HUES64 (cell line): ENCODE data around the gene CEP68.
"Not testable (repeated sequence)": the region's sequence is repeated elsewhere in the genome, so short reads cannot be mapped to it uniquely, and the experiment has no call there.

Source experiments
- H3K27ac ChIP-seq: 2 replicates; pipeline ENCODE4 v1.7.0; 2013; ENCODE audit warnings: low read depth, low read length, inconsistent platforms
- H3K27me3 ChIP-seq: 2 replicates; pipeline ENCODE4 v1.6.1; 2013; ENCODE audit warnings: mild to moderate bottlenecking, low read length; ENCODE audit not compliant: insufficient read depth
- H3K36me3 ChIP-seq: 2 replicates; pipeline ENCODE4 v1.6.1; 2013; ENCODE audit warnings: mild to moderate bottlenecking, low read length; ENCODE audit not compliant: insufficient read depth
- H3K4me1 ChIP-seq: 2 replicates; pipeline ENCODE4 v1.6.1; 2013; ENCODE audit warnings: mild to moderate bottlenecking, low read length, moderate library complexity; ENCODE audit not compliant: insufficient read depth
- H3K4me3 ChIP-seq: 2 replicates; pipeline ENCODE4 v1.5.1; 2013; ENCODE audit warnings: mild to moderate bottlenecking, low read length, moderate library complexity
- H3K9ac ChIP-seq: 2 replicates; pipeline ENCODE4 v1.6.1; 2013; ENCODE audit warnings: mild to moderate bottlenecking, low read depth, low read length
- H3K9me3 ChIP-seq: 2 replicates; pipeline ENCODE4 v1.6.1; 2013; ENCODE audit warnings: low read depth, low read length; ENCODE audit not compliant: insufficient read depth
- WGBS: fragments of 150-250, 120-280 bp; methylation state at CpG from one replicate; pipeline ENCODE4 v1.1.7; 2013; ENCODE audit warnings: missing lambda C conversion rate; 5-methylcytosine and 5-hydroxymethylcytosine counted together

Gene CEP68

DNA sequence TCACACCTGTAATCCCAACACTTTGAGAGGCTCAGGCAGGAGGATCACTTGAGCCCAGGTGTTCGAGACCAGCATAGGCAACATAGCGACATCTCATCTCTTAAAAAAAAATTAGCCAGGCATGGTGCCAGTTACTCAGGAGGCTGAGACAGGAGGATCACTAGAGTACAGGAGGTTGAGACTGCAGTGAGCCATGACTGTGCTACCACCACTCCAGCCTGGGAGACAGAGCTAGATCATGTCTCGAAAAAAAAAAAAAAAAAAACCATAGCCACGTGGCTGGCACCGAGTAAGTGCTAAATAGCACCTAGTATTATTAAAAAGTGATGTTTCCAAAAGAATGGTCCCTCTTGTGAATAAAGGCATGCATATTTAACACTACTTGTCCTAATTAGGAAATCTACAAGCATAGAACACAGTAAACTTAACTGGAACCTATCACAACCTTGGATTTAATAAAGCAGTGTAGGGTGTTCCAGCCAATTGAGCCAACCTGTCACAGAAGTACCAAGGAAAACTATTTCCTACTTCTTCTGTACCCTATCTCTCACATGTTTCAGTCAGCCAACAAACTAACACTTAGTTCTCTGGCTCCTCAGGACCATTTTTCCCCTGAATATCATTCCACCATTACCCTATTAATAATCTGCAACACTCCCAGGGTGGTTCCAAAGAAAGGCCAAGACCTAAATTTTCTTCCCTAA is 64.9 kb downstream of the CEP68 start:
- H3K4me1 ChIP-seq, result peaks cover 7% of the 10 kb centered on the region; the same call in 1 of the 2 replicates
- 0 out of 2 replicates have a peak, but pooled peaks cover 2% of the 10 kb centered on the region for H3K36me3 ChIP-seq
- H3K27me3 ChIP-seq, result no peaks in the 10 kb centered on the region
- H3K27ac ChIP-seq, result no peak overlapping the region
- H3K4me3 ChIP-seq, result no peak overlapping the region
- no peaks in the 10 kb centered on the region for H3K9me3 ChIP-seq
- WGBS, result 96% methylated on average over 3 of the region's 5 CpGs
- no peak overlapping the region for H3K9ac ChIP-seq

GRCh38 chr2:65122313-65122712 is 66.1 kb downstream of the CEP68 start:
- Histone ChIP-seq H3K4me3 (no peak overlapping the region), H3K27me3 (no peaks in the 10 kb centered on the region), H3K27ac (no peak overlapping the region), H3K36me3 (0 out of 2 replicates have a peak, but pooled peaks cover 2% of the 10 kb centered on the region), H3K9me3 (no peaks in the 10 kb centered on the region), H3K4me1 (peaks cover 18% of the 10 kb centered on the region), H3K9ac (no peak overlapping the region)
- 99% methylated on average over 6 of the region's 7 CpGs for WGBS

DNA sequence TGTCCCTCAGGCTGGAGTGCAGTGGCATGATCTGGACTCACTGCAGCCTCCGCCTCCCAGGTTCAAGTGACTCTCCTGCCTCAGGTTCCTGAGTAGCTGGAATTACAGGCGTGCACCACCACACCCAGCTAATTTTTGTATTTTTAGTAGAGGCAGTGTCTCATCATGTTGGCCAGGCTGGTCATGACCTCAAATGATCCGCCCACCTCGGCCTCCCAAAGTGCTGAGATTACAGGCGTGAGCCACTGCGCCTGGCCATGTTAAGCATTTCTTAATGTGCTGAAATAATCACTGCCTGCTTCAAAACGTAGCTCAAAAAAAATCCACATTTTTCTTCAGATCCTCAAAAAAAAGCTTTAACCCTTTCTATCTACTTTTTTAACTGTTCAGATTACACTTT is 69.2 kb downstream of the CEP68 start:
- not testable (repeated sequence) for H3K36me3 ChIP-seq, H3K4me3 ChIP-seq, H3K27ac ChIP-seq, H3K27me3 ChIP-seq, H3K9me3 ChIP-seq, H3K9ac ChIP-seq
- 91% methylated on average over 6 of the region's 7 CpGs for WGBS
- peaks cover 25% of the 10 kb centered on the region for H3K4me1 ChIP-seq

GRCh38 chr2:65128297-65129190 is 72.3 kb downstream of the CEP68 start:
- Histone ChIP-seq H3K4me3 (peak overlapping the region; percentile 99), H3K36me3 (no peaks in the 10 kb centered on the region), H3K9ac (peak overlapping the region; percentile 95), H3K27me3 (no peaks in the 10 kb centered on the region), H3K9me3 (no peaks in the 10 kb centered on the region), H3K4me1 (peaks cover 28% of the 10 kb centered on the region), H3K27ac (no peak overlapping the region)
- 51% methylated on average over 8 of the region's 8 CpGs for WGBS

- Histone ChIP-seq H3K9me3 (no peaks in the 10 kb centered on the region), H3K4me3 (peak overlapping the region; percentile 99), H3K4me1 (peaks cover 28% of the 10 kb centered on the region), H3K27ac (peak overlapping the region; percentile 98), H3K9ac (peak overlapping the region; percentile 95), H3K27me3 (no peaks in the 10 kb centered on the region), H3K36me3 (no peaks in the 10 kb centered on the region)
- 0% methylated on average over 29 of the region's 29 CpGs for WGBS
Measured at GRCh38 chr2:65129286-65129825, 73.1 kb downstream of the CEP68 start.

GRCh38 chr2:65129826-65130663 is 73.8 kb downstream of the CEP68 start, which contains the start of gene RAB1A:
Gene RAB1A (minus strand): TSS chr2:65130106. CDS start chr2:65129915, 191 bp downstream.
- Histone ChIP-seq H3K27ac (peak within 1 kb of the TSS; percentile 98), H3K4me3 (peak within 1 kb of the TSS; percentile 99), H3K4me1 (peaks cover 27% of the 10 kb centered on the region), H3K9ac (peak within 1 kb of the TSS; percentile 95), H3K27me3 (no peaks in the 10 kb centered on the region), H3K36me3 (no peaks in the 10 kb centered on the region), H3K9me3 (no peaks in the 10 kb centered on the region)
- under 1% methylated on average over 76 of the region's 76 CpGs for WGBS

- WGBS, result 5% methylated on average over 17 of the region's 19 CpGs
- Histone ChIP-seq H3K27ac (peak overlapping the region; percentile 92), H3K9me3 (no peaks in the 10 kb centered on the region), H3K27me3 (no peaks in the 10 kb centered on the region), H3K4me1 (peaks cover 24% of the 10 kb centered on the region), H3K4me3 (peak overlapping the region; percentile 97), H3K36me3 (no peaks in the 10 kb centered on the region), H3K9ac (peak overlapping the region; percentile 90)
Measured at GRCh38 chr2:65130664-65131175, 74.5 kb downstream of the CEP68 start.

DNA sequence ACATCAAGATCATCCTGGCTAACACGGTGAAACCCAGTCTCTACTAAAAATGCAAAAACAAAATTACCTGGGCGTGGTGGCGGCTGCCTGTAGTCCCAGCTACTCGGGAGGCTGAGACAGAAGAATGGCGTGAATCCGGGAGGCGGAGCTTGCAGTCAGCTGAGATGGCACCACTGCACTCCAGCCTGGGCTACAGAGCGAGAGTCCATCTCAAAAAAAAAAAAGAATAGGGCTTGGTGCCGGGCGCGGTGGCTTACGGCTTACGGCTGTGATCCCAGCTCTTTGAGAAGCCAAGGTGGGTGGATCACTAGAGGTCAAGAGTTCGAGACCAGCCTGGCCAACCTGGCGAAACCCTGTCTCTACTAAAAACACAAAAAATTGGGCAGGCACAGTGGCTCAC is 76.7 kb downstream of the CEP68 start:
- H3K36me3 ChIP-seq, result not testable (repeated sequence)
- WGBS, result 94% methylated on average over 15 of the region's 15 CpGs
- peaks cover 10% of the 10 kb centered on the region; the same call in 1 of the 2 replicates for H3K4me1 ChIP-seq

DNA sequence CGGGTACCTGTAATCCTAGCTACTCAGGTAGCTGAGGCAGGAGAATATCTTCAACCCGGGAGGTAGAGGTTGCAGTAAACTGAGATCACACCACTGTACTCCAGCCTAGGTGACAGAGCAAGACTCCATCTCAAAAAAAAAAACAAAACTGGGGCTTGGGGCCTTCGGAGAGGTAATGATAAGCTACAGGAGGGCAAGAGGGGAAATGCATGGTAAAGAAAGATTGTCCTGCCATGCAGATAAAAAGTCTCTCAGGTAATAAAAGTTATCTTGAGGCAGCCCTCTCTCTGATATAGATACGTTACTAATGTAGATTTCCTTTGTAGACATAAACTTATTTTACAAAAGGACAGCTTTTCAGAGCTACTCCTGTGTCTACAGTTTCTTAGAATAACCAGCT is 77.4 kb downstream of the CEP68 start:
- H3K9ac ChIP-seq, result no peak overlapping the region
- H3K27me3 ChIP-seq, result no peaks in the 10 kb centered on the region
- 76% methylated on average over 4 of the region's 4 CpGs for WGBS
- H3K4me3 ChIP-seq, result no peak overlapping the region
- H3K4me1 ChIP-seq, result peaks cover 5% of the 10 kb centered on the region; the same call in 1 of the 2 replicates
- H3K36me3 ChIP-seq, result no peaks in the 10 kb centered on the region
- no peak overlapping the region for H3K27ac ChIP-seq
- H3K9me3 ChIP-seq, result no peaks in the 10 kb centered on the region

More for the DNA sequence above, 76.7 kb downstream of the CEP68 start:
- not testable (repeated sequence) for H3K27ac ChIP-seq, H3K9ac ChIP-seq, H3K27me3 ChIP-seq, H3K9me3 ChIP-seq, H3K4me3 ChIP-seq

- no peaks in the 10 kb centered on the region for H3K9me3 ChIP-seq
- H3K4me3 ChIP-seq, result no peak overlapping the region
- no peak overlapping the region for H3K27ac ChIP-seq
- H3K27me3 ChIP-seq, result no peaks in the 10 kb centered on the region
- H3K36me3 ChIP-seq, result no peaks in the 10 kb centered on the region
- 99% methylated on average over 6 of the region's 7 CpGs for WGBS
- no peak overlapping the region for H3K9ac ChIP-seq
- H3K4me1 ChIP-seq, result peaks cover 3% of the 10 kb centered on the region; the same call in 1 of the 2 replicates
Measured at GRCh38 chr2:65134158-65134557, 77.9 kb downstream of the CEP68 start.
